Amniotic epithelial cell (primary cell): Measurements from ENCODE around the gene TYSND1.
"Not testable (repeated sequence)": the region's sequence is repeated elsewhere in the genome, so short reads cannot be mapped to it uniquely, and the experiment has no call there.

ENCODE experiments used
- DNase-seq: peaks from one replicate; pipeline ENCODE4 v3.0.0-alpha.2; 2010; ENCODE audit warnings: low read depth

The TYSND1 gene

DNA sequence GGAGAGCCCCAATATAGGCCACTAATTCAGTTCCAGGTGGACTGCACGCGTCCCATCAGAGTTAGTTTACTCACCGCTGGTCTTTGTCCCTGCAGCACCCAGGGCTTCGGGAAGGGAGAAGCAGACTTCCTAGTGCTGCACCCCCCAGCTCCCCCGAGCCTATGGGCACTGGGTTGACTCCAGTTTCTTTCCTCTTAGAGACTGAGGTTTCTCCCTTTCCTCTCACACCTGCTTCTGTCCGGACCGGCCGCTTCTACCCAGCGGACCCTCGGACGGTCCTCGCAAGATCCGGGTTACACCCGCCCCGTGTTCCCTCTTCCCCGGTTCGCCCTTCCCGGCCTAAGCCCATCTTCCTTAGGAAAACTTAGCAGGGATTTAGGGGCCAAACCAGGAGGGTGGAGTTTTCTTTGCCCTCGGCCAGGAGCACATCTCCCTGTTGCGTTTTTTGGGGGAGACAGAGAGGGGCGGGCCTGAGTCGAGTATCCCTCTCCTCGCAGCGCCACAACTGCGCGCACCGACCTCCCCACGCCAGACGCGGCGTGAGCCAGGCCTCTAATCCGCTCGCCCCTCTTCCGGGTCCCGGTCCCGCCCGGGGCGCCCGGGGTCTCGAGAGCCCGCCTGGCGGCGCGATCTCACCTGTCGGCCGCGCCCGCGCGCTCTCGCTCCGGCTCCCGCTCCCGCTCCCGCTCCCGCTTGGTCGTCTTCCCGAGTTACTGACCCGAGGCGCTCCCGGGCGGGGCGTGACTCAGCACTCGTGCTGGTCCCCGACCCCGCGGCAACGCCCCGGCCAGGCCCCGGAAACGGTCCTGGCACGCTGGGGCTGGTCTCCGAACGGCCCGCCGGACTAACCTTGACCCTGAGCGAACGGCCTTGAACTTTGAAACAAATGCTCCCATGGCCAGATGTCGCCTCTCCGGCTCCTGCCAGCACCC is 14.1 kb downstream of the TYSND1 start, which contains the start of gene AIFM2:
Gene AIFM2 (minus strand): TSS at position 728 of the 932 bp plus-strand sequence. CDS start 8,741 bp downstream, outside the sequence.
- peak; percentile 65 for DNase-seq

GRCh38 chr10:70131560-70131937 is 15.0 kb downstream of the TYSND1 start:
- DNase-seq, result no peak

DNA sequence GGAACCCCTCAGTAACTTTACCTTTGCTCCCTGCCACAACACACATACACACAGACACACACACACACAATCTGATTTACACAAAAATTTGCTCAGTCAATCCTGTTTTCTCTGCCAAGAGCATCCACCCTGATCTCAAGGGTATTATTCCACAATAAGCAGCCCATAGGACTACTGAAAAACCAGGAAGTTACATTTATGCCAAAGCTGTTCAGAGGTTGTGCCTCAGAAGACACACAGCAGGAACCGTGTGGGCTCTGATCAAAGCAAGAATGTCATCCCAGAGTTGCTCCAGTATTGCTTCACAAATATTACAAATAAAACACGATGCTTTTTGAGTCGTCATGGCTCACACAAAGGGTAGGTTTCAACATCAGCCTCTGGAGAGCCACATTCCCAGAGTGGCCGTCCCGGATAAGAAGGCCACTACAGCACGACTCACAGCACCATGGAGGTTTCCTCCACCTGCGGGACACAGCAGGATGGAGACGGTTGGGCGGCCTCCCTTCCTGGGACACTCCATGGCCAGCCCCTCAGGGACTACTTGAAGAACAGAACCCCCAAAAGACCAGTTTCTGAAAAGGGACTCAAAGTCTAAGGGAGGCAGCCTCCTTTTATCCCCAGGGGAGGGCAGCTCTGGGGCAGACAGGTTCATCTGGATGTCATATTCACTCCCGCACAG is 15.5 kb downstream of the TYSND1 start:
- peak; percentile 77 for DNase-seq

GRCh38 chr10:70126700-70127395 is 19.7 kb downstream of the TYSND1 start:
- no peak for DNase-seq

- no peak for DNase-seq
These were observed 20.5 kb downstream of the TYSND1 start for GRCh38 chr10:70125918-70126552.

- DNase-seq, result no peak
These were observed 21.6 kb downstream of the TYSND1 start for GRCh38 chr10:70124918-70125317.

DNA sequence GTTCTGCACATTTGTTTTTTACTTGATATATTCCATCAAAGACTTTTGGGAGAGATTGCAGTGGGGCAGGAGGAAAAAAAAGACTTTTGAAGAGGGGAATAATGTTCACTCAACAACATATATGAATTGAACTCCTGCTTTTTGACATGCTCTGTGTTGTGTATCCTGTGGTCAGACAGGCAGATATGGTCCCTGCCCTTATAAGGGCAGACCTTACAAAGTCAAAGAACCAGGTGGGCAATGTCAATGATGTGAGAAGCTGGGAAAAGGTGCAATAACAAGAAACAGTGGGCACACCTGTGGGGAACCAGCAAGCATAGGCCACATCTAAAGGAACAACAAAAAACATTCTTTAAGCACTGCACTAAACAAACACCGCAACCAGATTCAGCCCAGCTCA is 22.1 kb downstream of the TYSND1 start:
- peak; percentile 29 for DNase-seq

DNA sequence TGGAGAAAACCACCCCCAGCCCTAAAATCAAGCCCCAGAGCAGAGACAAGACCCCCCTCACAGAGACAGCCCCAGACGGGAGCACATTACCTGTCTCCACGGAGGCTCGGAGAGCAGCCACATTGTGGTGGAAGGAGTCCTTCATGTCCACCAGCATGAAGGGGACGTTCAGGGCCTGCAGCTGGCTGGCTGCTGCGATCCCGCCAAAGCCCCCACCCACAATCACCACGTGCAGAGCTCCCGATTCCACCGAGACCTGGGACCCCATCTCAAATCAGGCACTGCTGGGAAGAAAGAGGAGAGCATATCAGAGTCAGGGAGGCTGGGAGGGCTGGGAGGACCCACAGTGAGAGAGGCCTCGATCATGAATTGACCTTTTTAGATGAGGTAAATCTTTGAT is 22.7 kb downstream of the TYSND1 start:
- DNase-seq, result no peak

- DNase-seq, result not testable (repeated sequence)
These were observed 23.3 kb downstream of the TYSND1 start for GRCh38 chr10:70123166-70123565.

- DNase-seq, result peak; percentile 97
These were observed 23.8 kb downstream of the TYSND1 start for GRCh38 chr10:70122742-70123141.

DNA sequence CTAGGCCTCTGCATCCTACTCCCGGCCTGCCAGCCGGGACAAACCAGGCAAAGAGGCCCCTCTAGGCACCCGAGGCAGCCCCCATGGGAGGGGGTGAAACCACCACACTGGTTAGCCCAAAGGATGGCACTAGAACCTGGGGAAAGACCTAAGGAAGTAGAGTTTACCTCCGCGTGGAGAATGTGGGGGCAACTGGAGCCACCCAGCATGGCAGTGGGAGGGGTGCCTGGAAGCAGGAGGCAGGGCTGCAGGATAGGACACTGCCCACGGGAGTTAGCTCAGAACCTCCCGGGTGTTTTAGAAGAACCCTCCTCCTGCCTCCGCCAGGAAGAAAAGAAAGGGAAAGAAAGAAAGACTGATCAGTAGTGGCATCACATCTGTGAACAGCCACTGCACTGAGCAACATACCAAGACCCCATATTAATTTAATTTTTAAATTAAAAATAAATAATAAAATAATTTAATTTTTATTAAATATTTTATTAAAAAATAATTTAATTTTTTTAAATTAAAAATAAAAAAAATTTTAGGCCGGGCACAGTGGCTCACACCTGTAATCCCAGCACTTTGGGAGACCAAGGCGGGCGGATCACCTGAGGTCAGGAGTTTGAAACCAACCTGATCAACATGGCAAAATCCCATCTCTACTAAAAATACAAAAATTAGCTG is 25.1 kb downstream of the TYSND1 start:
- no peak for DNase-seq

GRCh38 chr10:70120417-70120816 is 26.1 kb downstream of the TYSND1 start:
- no peak for DNase-seq

- DNase-seq, result no peak
These were observed 26.9 kb downstream of the TYSND1 start for GRCh38 chr10:70119623-70120022.

DNA sequence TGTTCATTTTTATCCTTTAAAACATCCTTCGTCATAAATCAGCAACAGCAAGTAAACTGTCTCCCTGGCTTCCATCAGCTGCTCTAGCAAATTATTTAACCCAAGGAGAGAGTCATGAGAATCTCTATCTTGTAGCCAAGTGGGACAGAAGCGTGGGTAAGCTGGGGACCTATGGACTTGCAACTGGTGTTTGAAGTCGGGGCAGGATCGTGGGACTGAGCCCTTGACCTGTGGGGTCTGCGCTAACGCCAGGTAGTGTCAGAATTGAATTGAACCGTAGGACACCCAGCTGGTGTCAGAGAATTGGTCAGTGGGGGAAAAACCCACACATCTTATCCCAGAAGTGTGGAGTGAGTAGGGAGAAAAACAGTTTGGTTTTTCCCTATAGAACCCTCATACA is 27.3 kb downstream of the TYSND1 start:
- no peak for DNase-seq

GRCh38 chr10:70118196-70118595 is 28.3 kb downstream of the TYSND1 start:
- DNase-seq, result no peak

DNA sequence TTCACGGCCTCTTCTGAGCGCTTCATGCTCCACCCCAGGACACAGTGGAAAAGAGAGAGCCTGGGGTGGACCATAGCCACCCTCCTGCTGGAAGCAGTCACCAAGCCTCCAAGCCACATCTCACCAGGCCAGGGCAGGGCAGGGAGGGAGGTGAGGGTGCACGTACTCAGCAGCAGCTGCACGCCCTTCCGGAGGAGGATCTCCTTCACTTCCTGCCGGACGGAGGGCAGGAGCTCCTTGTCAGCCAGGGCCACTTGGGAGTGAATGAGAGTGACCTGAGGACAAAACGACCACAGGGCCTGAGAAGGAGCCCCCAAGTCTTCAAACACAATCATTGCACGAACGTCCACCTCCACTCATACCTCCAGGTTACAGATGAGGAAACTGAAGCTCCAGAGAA is 28.9 kb downstream of the TYSND1 start:
- no peak for DNase-seq

GRCh38 chr10:70115948-70116682 is 30.4 kb downstream of the TYSND1 start:
- peak; percentile 15 for DNase-seq

GRCh38 chr10:70114902-70115301 is 31.6 kb downstream of the TYSND1 start:
- no peak for DNase-seq

DNA sequence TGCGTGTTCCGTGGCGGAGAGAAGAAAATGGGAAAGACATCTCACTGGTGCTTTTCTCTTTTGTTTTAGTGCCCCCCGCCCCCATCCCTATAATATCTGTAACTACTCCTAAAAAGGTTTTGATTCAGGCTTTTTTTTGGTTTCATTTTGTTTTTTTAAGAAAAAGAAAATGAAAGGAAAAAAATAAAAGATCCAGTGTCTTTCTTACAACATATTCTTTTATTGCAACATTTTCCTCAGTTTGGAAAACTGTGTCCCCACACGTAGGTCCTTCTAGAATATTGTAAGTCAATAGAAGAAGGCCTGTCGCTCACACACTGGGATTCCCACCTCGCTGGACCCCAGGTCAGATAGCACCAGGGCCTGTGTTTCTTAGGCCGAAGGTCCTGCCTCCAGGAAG is 34.4 kb downstream of the TYSND1 start:
- no peak for DNase-seq

GRCh38 chr10:70111496-70111895 is 35.0 kb downstream of the TYSND1 start:
- no peak for DNase-seq
